Measurements from ENCODE around the gene ACTL7A. TPM values are rescaled to one million over a fixed set of nuclear protein-coding genes. Genes with fewer than 3 reads are reported as not detected.

The ACTL7A gene
- total RNA-seq, 1 experiment from 2014 or later: not detected

Other genes with a start within 250 kb of the ACTL7A start
- not detected in 2 replicates for gene ACTL7B, start 6.3 kb upstream of the ACTL7A start, total RNA-seq (2014; rRNA removed; shearing (Covaris generic))
- gene ELP1, start 71.9 kb downstream of the ACTL7A start, total RNA-seq (2014; rRNA removed; shearing (Covaris generic)): 37.1 and 40.0 TPM in 2 replicates
- gene ABITRAM, start 72.1 kb downstream of the ACTL7A start, total RNA-seq (2014; rRNA removed; shearing (Covaris generic)): 13.1 and 15.5 TPM in 2 replicates
- 169 and 180 TPM in 2 replicates for gene CTNNAL1, start 151.2 kb downstream of the ACTL7A start, total RNA-seq (2014; rRNA removed; shearing (Covaris generic))